Esophagus squamous epithelium (tissue), 5 donors: ENCODE results near the gene DYNC1I1. TPM values are rescaled to one million over a fixed set of nuclear protein-coding genes. Genes with fewer than 3 reads are reported as not detected.

Experiments
- DNase-seq: peaks from one replicate; lab custom pipeline; 2025; lab: John Stamatoyannopoulos, UW
- H3K27ac ChIP-seq, 4 donors: fragments of 200-600 bp; sonication (generic); one replicate each; pipeline ENCODE4 v1.5.1; 2016 to 2019; ENCODE audit warnings: mild to moderate bottlenecking in 1 of 4
- H3K27me3 ChIP-seq, 4 donors: fragments of 200-600 bp; sonication (generic); 1 replicate in 3 of 4; 2 replicates in 1 of 4; pipeline versions ENCODE4 v1.5.1 to v1.6.0; 2017 to 2021; ENCODE audit warnings: antibody characterized with exemption in 1 of 4
- H3K36me3 ChIP-seq, 3 donors: fragments of 200-600 bp; sonication (generic); one replicate each; pipeline ENCODE4 v1.5.1; 2016 to 2019
- H3K4me1 ChIP-seq, 3 donors: fragments of 200-600 bp; sonication (generic); one replicate each; pipeline ENCODE4 v1.5.1; 2017 to 2019
- H3K4me3 ChIP-seq, 4 donors: fragments of 200-600 bp; sonication (generic); 1 replicate in 3 of 4; 2 replicates in 1 of 4; pipeline ENCODE4 v1.5.1; 2016 to 2019; ENCODE audit warnings: mild to moderate bottlenecking in 2 of 4, moderate library complexity in 1 of 4
- H3K9me3 ChIP-seq, 3 donors: fragments of 200-600 bp; sonication (generic); one replicate each; pipeline ENCODE4 v1.5.1; 2016 to 2019
- CTCF ChIP-seq, 6 experiments: fragments of 450-650 bp in 4 of 6; fragments of 200-600 bp in 2 of 6; sonication (generic) in 2 of 6; IDR thresholded peaks; one replicate each; pipeline ENCODE4 v1.5.1; 2016 to 2019; ENCODE audit warnings: antibody characterized with exemption in 6 of 6, mild to moderate bottlenecking in 4 of 6, moderate library complexity in 4 of 6
- POLR2A ChIP-seq, 4 donors: fragments of 450-650 bp; IDR thresholded peaks; one replicate each; pipeline ENCODE4 v1.6.1; 2017; ENCODE audit warnings: antibody characterized with exemption in 4 of 4, mild to moderate bottlenecking in 4 of 4, moderate library complexity in 3 of 4
- WGBS, 2 donors: methylation state at CpG; one replicate each; pipeline ENCODE4 v1.1.5; 2018; 5-methylcytosine and 5-hydroxymethylcytosine counted together
- intact Hi-C: fragments of 100-400 bp; cut with DNase I; formaldehyde crosslinking; loops from one replicate; pipeline ENCODE4 v1.15.0; 2022
- total RNA-seq, 4 donors: library from RNA; depleted of rRNA; stranded (reverse); fragments of >200 nt; gene quantifications; one replicate each; pipeline ENCODE4 v1.1.0, GENCODE V29; 2016
- donor health status: DM: yes; HTN: yes; CAD: no.

DYNC1I1 gene
- total RNA-seq, 4 donors from 2014 or later: 2.0 to 8.0 (median 2.4) TPM

DNA sequence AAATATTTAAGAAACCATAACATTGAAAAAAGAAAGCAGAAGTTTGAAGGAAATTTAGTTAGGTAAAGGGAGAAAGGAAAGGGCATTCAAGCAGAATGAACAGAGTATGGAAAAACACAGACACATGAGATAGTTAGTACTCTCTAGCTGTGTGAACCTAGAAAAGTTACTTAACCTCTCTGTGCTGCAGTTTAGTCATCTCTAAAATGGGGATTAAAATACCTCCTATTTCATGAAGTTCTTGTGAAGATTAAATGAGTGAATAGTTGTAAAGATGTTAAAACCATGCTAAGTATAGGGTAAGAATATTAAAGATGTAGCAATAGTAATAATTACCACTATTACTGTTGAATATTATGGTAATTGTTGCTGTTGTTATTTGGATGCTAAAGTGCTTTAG is 279.9 kb downstream of the DYNC1I1 start:
- TF ChIP-seq POLR2A (IDR thresholded peaks at IDR 0.05): no peak
- no peak for TF ChIP-seq CTCF (IDR thresholded peaks at IDR 0.05)
- intact Hi-C loops: no loop called here
- Histone ChIP-seq H3K27ac (no peak overlapping the region), H3K4me1 (no peaks in the 10 kb centered on the region), H3K9me3 (no peaks in the 10 kb centered on the region), H3K27me3 (no peaks in the 10 kb centered on the region), H3K36me3 (no peaks in the 10 kb centered on the region), H3K4me3 (no peak overlapping the region)
- DNase-seq: no peak

- Histone ChIP-seq H3K9me3 (no peaks in the 10 kb centered on the region), H3K4me3 (no peak overlapping the region), H3K36me3 (no peaks in the 10 kb centered on the region), H3K27me3 (no peaks in the 10 kb centered on the region), H3K4me1 (no peaks in the 10 kb centered on the region), H3K27ac (no peak overlapping the region)
- 44 to 51% methylated on average over 4 of the region's 4 CpGs for WGBS, 2 donors
- no peak for TF ChIP-seq POLR2A (IDR thresholded peaks at IDR 0.05)
- no peak for TF ChIP-seq CTCF (IDR thresholded peaks at IDR 0.05)
- intact Hi-C loops: no loop called here
- no peak for DNase-seq
Measured at GRCh38 chr7:96052860-96053470, 280.6 kb downstream of the DYNC1I1 start.

- Histone ChIP-seq H3K9me3 (no peaks in the 10 kb centered on the region), H3K36me3 (no peaks in the 10 kb centered on the region), H3K4me3 (no peak overlapping the region), H3K27ac (no peak overlapping the region), H3K4me1 (no peaks in the 10 kb centered on the region), H3K27me3 (no peaks in the 10 kb centered on the region)
- no peak for TF ChIP-seq POLR2A (IDR thresholded peaks at IDR 0.05)
- TF ChIP-seq CTCF (IDR thresholded peaks at IDR 0.05): no peak
- intact Hi-C loops: no loop called here
- DNase-seq: no peak
- 56 to 67% methylated on average over 1 of the region's 1 CpG for WGBS, 2 donors
Measured at GRCh38 chr7:96055717-96056116, 283.4 kb downstream of the DYNC1I1 start.

- no peak overlapping the region for H3K4me3 ChIP-seq
- no peaks in the 10 kb centered on the region for H3K27me3 ChIP-seq
- no peaks in the 10 kb centered on the region for H3K9me3 ChIP-seq
- H3K36me3 ChIP-seq: no peaks in the 10 kb centered on the region
- intact Hi-C loops: no loop called here
- WGBS, 2 donors: 38 to 71% methylated on average over 1 of the region's 1 CpG
- H3K27ac ChIP-seq: no peak overlapping the region
- TF ChIP-seq POLR2A (IDR thresholded peaks at IDR 0.05) (no peak), CTCF (IDR thresholded peaks at IDR 0.05) (no peak)
- peaks cover 0 to 6% (median 5%) of the 10 kb centered on the region in 3 donors for H3K4me1 ChIP-seq
- DNase-seq: no peak
Measured at GRCh38 chr7:96059075-96059474, 286.7 kb downstream of the DYNC1I1 start.

DNA sequence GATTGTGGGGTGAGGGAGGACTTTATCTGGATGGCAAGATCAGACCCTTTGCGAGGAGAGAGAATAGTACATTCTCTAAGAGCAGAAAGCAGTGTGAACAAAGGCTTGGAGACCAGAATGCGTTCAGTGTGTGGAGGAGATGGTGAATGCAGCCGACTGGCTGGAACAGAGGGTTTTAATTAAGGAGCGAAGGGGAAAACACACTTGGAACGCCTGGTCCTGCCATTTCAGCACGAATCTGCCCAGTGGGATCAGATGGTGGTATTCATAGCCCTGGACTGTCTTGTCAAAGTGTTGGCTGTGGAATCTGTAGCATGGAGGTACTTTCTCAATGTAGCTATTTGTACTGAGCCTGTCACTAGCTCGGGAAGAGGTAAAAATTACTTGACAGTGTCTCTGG is 288.7 kb downstream of the DYNC1I1 start:
- Histone ChIP-seq H3K27ac (no peak overlapping the region), H3K27me3 (no peaks in the 10 kb centered on the region), H3K4me3 (no peak overlapping the region), H3K36me3 (no peaks in the 10 kb centered on the region), H3K9me3 (no peaks in the 10 kb centered on the region), H3K4me1 (peaks cover 0 to 6% (median 5%) of the 10 kb centered on the region in 3 donors)
- TF ChIP-seq CTCF (IDR thresholded peaks at IDR 0.05) (no peak), POLR2A (IDR thresholded peaks at IDR 0.05) (no peak)
- intact Hi-C loops: no loop called here
- DNase-seq: no peak
- WGBS, 2 donors: 65 to 72% methylated on average over 7 of the region's 7 CpGs
